Prostate gland (tissue), 2 donors: Measurements from ENCODE around the gene RAB37. TPM values are rescaled to one million over a fixed set of nuclear protein-coding genes. Genes with fewer than 3 reads are reported as not detected.

Source experiments
- DNase-seq: peaks from one replicate; pipeline ENCODE4 v3.0.0-alpha.2; 2019; ENCODE audit warnings: low spot score
- H3K27ac ChIP-seq, 2 donors: fragments of 200-600 bp; sonication (generic); 2 replicates each; pipeline ENCODE4 v1.5.1; 2017 to 2019
- H3K27me3 ChIP-seq: fragments of 200-600 bp; sonication (generic); replicated peaks from 2 replicates; pipeline ENCODE4 v1.5.1; 2019; ENCODE audit not compliant: insufficient read depth
- H3K36me3 ChIP-seq, 2 donors: fragments of 200-600 bp; sonication (generic); 1 replicate in 1 of 2; 2 replicates in 1 of 2; pipeline versions ENCODE4 v1.5.1 to v1.8.1; 2017 to 2019
- H3K4me1 ChIP-seq: fragments of 200-600 bp; sonication (generic); replicated peaks from 2 replicates; pipeline ENCODE4 v1.5.1; 2019
- H3K4me3 ChIP-seq, 2 donors: fragments of 200-600 bp; sonication (generic); 2 replicates each; pipeline ENCODE4 v1.5.1; 2017 to 2019
- H3K9me3 ChIP-seq: fragments of 200-600 bp; sonication (generic); 2 replicates; pipeline ENCODE4 v1.5.1; 2017
- CTCF ChIP-seq, 4 experiments: fragments of 200-600 bp in 2 of 4; fragments of 450-650 bp in 2 of 4; sonication (generic) in 2 of 4; IDR thresholded peaks; 1 replicate in 3 of 4; 2 replicates in 1 of 4; pipeline ENCODE4 v1.5.1; 2016 to 2019; ENCODE audit warnings: antibody characterized with exemption in 4 of 4, mild to moderate bottlenecking in 2 of 4, moderate library complexity in 2 of 4
- POLR2A ChIP-seq: fragments of 450-650 bp; IDR thresholded peaks from one replicate; pipeline ENCODE4 v1.6.1; 2016; ENCODE audit warnings: antibody characterized with exemption, mild to moderate bottlenecking
- POLR2AphosphoS5 ChIP-seq: sonication (generic); formaldehyde crosslinking; IDR thresholded peaks from one replicate; pipeline ENCODE4 v1.6.1; 2017; ENCODE audit warnings: antibody characterized with exemption
- WGBS: methylation state at CpG from one replicate; pipeline ENCODE4 v1.1.5; 2018; 5-methylcytosine and 5-hydroxymethylcytosine counted together
- intact Hi-C: fragments of 100-400 bp; cut with DNase I; formaldehyde crosslinking; loops from one replicate; pipeline ENCODE4 v1.14.2; 2022
- total RNA-seq, 2 donors: library from RNA; depleted of rRNA; stranded (reverse); fragments of >200 nt; gene quantifications; one replicate each; pipeline ENCODE4 v1.1.0, GENCODE V29; 2016

Gene RAB37
- total RNA-seq, 2 donors from 2014 or later: 1.6 to 2.2 TPM

DNA sequence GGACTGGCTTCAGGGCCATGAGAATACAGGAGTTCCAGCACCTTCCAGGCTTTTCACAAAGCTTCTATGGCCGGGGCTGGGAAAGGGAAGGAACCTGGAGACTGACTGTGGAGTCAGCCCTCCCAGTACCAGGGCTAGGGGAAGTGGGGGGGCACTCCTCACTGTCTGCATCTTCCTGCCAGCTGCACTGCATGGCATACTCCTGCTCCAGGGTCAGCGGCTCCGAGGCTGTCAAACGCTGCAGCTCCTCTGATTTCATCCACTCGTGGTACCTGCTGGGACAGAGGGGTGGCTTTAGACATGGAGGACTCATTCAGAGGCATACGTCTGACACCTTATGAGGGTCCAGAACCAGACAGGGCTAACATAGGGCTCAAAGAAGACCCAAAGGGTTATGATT, 36.4 kb downstream of the RAB37 start:
- Histone ChIP-seq H3K27me3 (no peaks in the 10 kb centered on the region), H3K9me3 (no peaks in the 10 kb centered on the region), H3K4me3 (no peak overlapping the region), H3K27ac (no peak overlapping the region), H3K4me1 (peaks cover 13% of the 10 kb centered on the region), H3K36me3 (peaks cover 0 to 19% of the 10 kb centered on the region in 2 donors)
- intact Hi-C loops: no loop called here
- WGBS: 81% methylated on average over 6 of the region's 6 CpGs
- TF ChIP-seq CTCF (IDR thresholded peaks at IDR 0.05) (no peak), POLR2AphosphoS5 (no peak), POLR2A (no peak)
- DNase-seq: no peak

- intact Hi-C loops: no loop called here
- no peak for DNase-seq
- WGBS: 57% methylated on average over 6 of the region's 6 CpGs
- H3K36me3 ChIP-seq: peaks cover 0 to 19% of the 10 kb centered on the region in 2 donors
- H3K4me1 ChIP-seq: peaks cover 13% of the 10 kb centered on the region
- no peak overlapping the region for H3K27ac ChIP-seq
- no peaks in the 10 kb centered on the region for H3K9me3 ChIP-seq
- H3K4me3 ChIP-seq: no peak overlapping the region
- TF ChIP-seq POLR2A: no peak
- TF ChIP-seq CTCF (IDR thresholded peaks at IDR 0.05): no peak
- TF ChIP-seq POLR2AphosphoS5: no peak
- H3K27me3 ChIP-seq: no peaks in the 10 kb centered on the region
Observed at GRCh38 chr17:74773871-74774286, 36.8 kb downstream of the RAB37 start.

GRCh38 chr17:74775409-74776043, 38.5 kb downstream of the RAB37 start:
- Histone ChIP-seq H3K27me3 (no peaks in the 10 kb centered on the region), H3K9me3 (no peaks in the 10 kb centered on the region), H3K27ac (peak overlapping the region; percentile 21 to 49), H3K36me3 (peaks cover 0 to 20% of the 10 kb centered on the region in 2 donors), H3K4me3 (peak overlapping the region; percentile 69 to 71), H3K4me1 (peaks cover 9% of the 10 kb centered on the region)
- intact Hi-C loops: no loop called here
- WGBS: 37% methylated on average over 12 of the region's 12 CpGs
- no peak for DNase-seq
- no peak for TF ChIP-seq POLR2A

DNA sequence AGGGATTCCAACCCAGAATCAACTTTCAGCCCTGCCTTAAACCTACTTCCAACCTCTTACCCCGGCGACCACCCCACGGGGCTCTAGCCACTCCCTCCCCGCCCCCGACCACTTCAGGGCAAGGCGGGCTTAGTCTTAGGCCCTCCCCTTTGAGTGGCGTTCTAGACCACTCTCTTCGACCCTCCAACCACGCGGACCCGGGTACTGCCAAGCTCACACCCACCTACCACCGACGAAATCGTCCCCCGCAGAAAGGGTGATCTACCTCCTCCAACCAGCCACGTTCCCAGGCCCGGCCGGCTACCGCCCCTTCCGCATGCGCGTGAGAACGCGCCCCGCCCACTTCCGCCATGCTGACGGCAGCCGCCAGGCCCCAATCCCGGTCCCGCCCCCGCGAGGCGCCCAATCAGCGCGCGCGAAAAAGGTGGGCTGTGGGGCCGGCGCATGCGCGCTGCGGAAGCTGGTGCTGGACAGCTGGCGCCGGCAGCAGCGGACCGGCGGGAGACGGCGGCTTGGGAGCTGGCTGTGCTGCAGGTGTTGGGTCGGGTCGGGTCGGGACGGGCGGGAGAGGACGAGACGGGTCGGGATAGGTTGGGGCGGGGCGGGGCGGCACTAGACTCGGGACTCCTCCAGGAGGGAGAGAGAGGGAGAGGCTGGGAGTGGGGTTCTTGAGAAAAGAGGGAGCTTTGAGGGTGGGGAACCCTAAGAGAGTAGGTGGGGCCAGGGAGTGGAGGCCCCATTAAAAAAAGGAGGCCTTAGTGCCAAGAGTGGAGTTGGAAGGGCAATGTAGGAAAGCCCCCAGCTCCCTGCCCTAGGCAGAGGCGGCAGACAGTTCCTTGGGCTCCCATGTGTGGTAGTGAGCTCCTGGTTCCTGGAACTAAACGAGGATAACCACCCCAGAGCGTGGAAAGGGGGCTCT, 39.2 kb downstream of the RAB37 start, which contains the start of gene NAT9:
Gene NAT9 (minus strand): TSS at position 302 of the 919 bp plus-strand sequence. CDS start 647 bp downstream, outside the sequence.
- H3K4me1 ChIP-seq: peaks cover 9% of the 10 kb centered on the region
- H3K27ac ChIP-seq: peak within 1 kb of the TSS; percentile 21 to 49
- WGBS: under 1% methylated on average over 64 of the region's 64 CpGs
- no peaks in the 10 kb centered on the region for H3K9me3 ChIP-seq
- H3K36me3 ChIP-seq: peaks cover 0 to 20% of the 10 kb centered on the region in 2 donors
- intact Hi-C loops: no loop called here
- no peaks in the 10 kb centered on the region for H3K27me3 ChIP-seq
- DNase-seq: peak; percentile 92
- TF ChIP-seq POLR2A (peak; percentile 69), CTCF (IDR thresholded peaks at IDR 0.05) (peak in 2 of 4 experiments; percentile 25 to 53), POLR2AphosphoS5 (peak; percentile 97)
- peak within 1 kb of the TSS; percentile 69 to 71 for H3K4me3 ChIP-seq

DNA sequence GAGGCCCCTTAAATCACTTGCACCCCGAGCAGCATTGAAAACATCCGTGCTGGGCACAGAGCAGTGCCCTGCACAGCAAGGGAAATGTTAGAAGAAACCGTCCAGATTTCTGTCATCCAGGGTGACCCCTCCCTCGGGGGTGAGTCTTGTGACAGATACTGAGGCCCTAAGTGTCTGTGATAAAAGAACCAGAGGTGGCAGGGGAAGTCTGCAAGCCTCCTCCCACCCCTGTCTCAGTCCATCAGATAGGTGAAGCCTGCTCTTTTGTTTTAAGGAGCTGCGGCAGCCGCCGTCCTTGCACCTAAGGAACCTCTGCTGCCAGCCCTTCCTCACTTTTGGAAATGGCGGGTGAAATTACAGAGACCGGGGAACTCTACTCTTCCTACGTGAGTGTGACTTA, 39.9 kb downstream of the RAB37 start:
- Histone ChIP-seq H3K27ac (no peak overlapping the region), H3K4me1 (peaks cover 9% of the 10 kb centered on the region)
- no peak for TF ChIP-seq POLR2A

More for the DNA sequence above, 39.9 kb downstream of the RAB37 start:
- no peaks in the 10 kb centered on the region for H3K27me3 ChIP-seq
- 30% methylated on average over 10 of the region's 10 CpGs for WGBS
- intact Hi-C loops: no loop called here
- no peak for DNase-seq
- H3K9me3 ChIP-seq: no peaks in the 10 kb centered on the region
- H3K36me3 ChIP-seq: peaks cover 0 to 13% of the 10 kb centered on the region in 2 donors
- H3K4me3 ChIP-seq: peak overlapping the region; percentile 69 to 71
